CD4-positive, alpha-beta T cell treated with Interleukin-15 for 4 hours (primary cell): Measurements from ENCODE around the gene GTPBP1.

Experiments used
- DNase-seq: peaks from one replicate; pipeline ENCODE4 v3.0.0-alpha.2; 2020; ENCODE audit warnings: low spot score

Gene GTPBP1

GRCh38 chr22:38705235-38706100, at the start of gene GTPBP1:
Gene GTPBP1, plus strand, starts transcription at chr22:38705944. Its CDS starts 12 bp downstream, at chr22:38705956.
- DNase-seq = peak; percentile 100

DNA sequence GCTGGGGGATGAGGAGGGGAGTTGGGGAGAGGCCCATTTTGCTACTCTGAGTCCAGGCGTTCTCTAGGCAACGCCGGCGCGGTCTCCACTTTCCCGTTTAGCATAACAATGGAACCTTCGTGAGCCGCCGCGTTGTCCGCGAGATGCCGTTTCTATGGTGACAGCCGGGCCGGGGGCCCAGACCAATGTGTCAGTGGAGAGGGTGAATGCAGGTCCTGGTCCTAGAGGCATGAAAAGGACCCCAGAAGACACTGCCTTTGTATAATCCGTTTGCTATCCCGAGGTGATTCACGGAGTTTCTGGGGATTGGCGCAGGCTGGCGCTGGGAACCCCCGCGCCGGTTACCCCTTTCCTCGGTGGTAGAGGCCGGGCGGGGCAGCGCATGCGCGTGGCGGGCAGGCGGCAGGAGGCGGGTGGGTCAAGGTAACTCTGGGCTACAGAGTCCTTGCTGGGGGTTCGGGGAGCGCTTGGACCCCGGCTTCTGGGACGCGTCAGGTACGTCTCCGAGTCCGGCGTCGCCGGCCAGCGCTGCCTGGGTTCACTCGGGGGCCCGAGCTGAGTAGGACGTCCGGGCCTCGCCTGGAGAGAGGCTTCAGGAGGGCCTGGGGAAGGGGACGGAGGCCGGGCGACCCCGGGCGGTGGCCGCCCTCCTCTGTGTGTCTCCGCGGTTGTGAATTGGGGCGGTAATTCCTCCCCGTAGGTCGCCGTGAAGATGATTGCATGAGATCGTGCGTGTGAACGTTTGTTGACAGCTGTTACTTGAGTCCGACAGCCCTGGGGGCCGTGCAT, 49.3 kb upstream of the GTPBP1 start, which contains the start of the genes CBY1 and FAM227A:
Gene CBY1, plus strand, starts transcription at position 383 of the 789 bp plus-strand sequence. CDS start 11,417 bp downstream, outside the sequence.
Gene FAM227A, minus strand, starts transcription at position 137 of the 789 bp plus-strand sequence. CDS start 6,224 bp downstream, outside the sequence.
- DNase-seq = peak; percentile 86

GRCh38 chr22:38657045-38657909, 48.5 kb upstream of the GTPBP1 start:
- peak; percentile 17 for DNase-seq

DNA sequence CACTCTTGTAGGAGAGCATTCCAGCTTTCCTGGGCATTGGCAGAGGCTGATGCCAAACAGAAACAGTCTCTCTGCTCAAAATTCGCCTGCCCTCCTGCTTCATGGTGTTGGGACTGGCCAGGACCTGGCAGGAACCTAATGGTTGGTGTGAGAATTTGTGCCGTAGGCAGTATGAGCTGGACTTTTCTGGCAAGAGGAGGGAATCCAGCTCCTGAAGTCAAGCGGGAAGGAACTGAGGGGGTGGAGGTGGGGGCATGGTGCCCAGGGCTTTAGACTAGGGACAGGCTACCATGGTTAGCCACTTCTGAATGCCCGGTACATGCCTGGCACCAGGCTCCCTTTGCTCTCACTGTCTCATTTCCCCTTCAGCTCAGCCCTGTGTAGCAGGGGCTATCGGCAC, 30.9 kb upstream of the GTPBP1 start:
- no peak for DNase-seq

- no peak for DNase-seq
Observed at GRCh38 chr22:38675833-38676232, 29.9 kb upstream of the GTPBP1 start.

DNA sequence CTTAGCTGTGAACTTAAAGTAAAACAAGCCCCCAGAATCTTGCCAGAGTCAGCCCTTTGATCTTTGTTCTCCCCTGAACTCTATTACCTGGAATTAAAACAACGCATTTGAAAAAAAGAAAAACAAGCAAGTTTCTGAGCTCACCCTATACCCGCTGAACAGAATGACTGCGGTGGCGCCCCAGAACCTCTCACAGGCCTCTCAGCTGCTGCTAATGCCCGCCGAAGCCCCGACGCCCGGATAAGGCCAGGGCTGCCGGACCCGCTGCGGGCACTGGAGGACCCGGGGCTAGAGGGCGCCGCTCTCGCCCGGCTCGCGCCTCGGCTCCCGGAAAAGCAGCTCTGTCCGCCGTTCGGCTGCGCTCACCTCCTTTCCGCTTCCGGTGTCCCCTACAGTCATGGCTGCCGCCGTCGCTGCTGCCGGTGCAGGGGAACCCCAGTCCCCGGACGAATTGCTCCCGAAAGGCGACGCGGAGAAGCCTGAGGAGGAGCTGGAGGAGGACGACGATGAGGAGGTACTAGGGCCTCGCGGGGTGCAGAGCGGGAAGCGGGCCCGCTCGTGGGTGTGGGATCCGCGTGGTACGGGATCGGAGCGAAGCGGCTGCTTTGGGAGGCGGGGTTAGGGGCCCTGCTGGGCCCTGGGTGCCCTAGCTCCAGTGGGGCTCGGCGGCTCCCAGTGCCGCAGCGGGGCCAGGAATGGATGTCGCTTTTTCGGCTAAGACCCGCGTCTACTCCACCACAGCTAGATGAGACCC, 24.0 kb upstream of the GTPBP1 start, which contains the start of gene TOMM22:
Gene TOMM22, plus strand, starts transcription at position 376 of the 754 bp plus-strand sequence. Its CDS starts 22 bp downstream, at position 398.
- DNase-seq = peak; percentile 86

- no peak for DNase-seq
Observed at GRCh38 chr22:38684895-38685294, 20.8 kb upstream of the GTPBP1 start.

DNA sequence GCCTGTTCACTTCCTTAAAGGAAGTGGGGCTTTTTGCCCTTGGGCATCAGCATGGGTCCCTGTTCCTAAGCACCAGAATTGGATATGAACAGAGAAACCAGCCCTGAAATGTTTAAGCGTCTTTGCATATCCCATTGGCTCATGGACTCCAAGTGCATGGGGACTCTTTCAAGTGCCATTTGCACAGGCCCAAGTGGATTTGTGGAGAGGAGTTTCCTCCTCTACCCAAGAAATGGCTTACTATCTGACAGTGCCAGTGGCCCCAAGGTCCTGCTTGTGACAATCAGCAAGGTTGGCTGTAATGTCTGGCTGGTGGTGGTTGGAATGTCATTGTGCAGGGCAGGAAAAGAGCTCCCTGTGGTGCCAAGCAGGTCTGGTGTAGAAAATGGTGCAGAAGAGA, 20.0 kb upstream of the GTPBP1 start:
- DNase-seq = no peak

GRCh38 chr22:38689651-38690050, 16.1 kb upstream of the GTPBP1 start:
- DNase-seq = no peak

DNA sequence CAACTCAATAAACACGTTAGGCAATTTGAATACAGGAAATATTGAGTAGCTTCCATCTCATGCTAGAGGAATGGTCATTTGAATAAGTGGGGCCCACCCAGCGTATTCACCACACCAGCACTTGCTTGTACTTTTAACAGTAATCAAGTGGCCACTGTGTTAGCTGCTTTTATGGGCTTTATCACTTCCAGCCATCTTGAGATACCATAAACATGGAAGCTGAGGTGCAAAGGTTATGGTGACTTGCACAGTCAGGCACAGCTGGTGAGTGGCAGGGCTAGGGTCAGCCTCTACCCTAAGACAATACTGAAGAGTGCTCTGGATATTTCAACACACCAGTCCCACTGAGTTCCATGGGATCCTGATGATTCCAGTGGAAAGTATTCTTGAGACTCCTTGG, 11.7 kb upstream of the GTPBP1 start:
- DNase-seq = no peak

- DNase-seq = no peak
Observed at GRCh38 chr22:38694940-38695339, 10.8 kb upstream of the GTPBP1 start.

GRCh38 chr22:38696606-38697424, 8.9 kb upstream of the GTPBP1 start:
- peak; percentile 64 for DNase-seq

- DNase-seq = no peak
Observed at GRCh38 chr22:38697425-38698089, 8.2 kb upstream of the GTPBP1 start.

DNA sequence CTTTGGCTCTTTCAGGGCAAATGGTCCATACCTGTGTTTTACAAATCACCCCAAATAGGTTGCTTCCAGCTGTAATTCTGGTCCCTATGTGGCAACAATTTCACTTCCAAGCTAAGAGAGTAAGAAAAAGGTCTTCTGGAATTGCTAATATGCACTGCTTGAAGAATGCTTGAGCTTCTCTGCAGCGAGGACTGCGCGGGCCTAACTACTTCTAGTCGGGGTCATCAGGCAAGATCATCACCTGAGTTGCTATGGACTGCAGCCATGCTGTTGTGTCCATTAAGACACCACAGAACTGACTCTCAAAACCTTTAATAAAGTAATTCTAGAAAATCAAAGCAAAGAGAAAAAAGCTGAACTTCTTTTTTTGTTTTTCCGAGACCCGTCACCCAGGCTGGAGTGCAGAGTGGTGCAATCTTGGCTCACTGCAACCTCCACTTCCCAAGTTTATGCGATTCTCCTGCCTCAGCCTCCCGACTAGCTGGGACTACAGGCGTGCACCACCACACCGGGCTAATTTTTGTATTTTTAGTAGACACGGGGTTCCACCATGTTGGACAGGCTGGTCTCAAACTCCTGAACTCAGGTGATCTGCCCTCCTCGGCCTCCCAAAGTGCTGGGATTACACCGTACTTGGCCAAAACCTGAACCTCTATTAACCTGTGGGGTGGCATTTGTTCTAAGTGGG, 7.2 kb upstream of the GTPBP1 start:
- DNase-seq = no peak

DNA sequence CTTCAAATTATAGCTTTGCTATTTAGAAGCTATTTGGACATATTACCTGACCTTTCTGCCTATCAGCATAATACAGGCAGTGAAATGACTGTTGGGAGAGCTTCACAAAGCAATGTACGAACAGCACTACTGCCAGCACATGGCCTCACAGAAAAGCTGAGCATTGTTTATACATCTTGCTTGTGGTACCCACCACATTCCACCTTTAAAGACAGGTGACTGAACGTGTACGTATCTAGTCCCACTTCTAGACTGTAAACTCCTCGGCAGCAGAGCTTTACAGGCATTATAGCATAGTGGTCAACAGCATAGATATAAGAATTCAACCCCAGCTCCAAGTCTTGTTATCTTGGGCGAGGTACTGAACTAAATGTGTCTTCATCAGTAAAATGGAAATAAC, 6.6 kb upstream of the GTPBP1 start:
- no peak for DNase-seq

DNA sequence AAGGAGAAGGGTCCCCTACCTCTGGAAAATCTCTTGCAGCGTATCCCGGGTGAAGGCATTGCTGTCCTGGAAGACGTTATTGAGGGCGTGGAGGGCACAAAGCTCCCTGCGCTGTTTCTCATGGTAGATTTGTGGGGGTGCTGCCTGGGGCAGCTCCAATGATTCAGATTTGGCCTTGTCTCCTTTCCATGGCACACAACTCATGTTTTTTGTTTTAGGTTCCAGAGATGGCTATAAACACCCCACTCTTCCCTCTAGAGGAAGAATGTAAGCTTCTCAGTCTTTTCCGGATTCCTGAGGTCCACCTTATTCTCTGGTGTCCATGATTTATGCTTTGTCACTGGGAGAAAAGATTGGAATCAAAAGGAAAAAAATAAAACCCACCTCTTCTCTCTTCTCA, 6.0 kb upstream of the GTPBP1 start:
- no peak for DNase-seq

- DNase-seq = no peak
Observed at GRCh38 chr22:38700270-38700788, 5.4 kb upstream of the GTPBP1 start.

DNA sequence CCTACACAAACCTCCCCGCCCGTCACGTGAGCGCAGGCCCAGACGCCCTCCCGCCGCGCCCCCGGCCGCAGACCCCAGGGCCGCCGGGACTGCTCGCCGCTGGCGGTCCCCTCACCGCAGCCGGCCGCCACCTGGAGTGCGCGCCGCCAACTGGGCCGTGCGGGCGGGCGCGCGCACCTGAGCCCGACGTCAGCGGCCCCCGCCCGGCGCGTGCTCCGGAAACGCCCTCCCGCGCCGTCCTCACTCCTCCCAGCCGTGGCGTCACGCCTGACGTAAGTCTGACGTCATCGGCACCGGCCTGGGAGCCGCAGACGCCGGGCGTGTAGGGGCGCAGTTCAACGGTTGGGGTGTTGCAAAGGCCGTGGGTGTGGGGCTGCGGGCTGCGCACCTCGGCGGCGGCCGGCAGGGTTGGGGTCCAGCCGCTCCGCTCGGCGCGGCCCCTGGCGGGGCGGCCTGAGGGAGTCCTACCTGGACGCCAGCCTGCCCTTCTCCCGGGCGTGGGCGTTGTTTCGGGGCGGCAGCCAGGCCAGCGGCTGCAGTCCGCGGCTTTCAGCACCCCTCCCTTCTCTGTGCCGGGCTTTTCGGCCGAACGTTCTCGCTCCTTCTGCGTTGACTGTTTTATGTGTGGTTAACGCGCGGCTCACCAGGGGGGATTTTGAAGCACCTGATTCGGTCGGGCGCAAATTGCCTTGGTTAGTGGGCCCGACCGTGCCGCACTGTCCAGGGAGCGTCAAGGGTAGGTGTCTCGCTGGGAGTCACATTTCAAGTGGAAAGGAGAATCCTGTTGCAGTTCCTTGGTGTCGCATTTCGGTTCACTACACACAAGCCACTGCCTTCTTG, 4.7 kb upstream of the GTPBP1 start, which contains the start of gene JOSD1:
Gene JOSD1, minus strand, starts transcription at position 155 of the 840 bp plus-strand sequence. CDS start 956 bp downstream, outside the sequence.
- peak; percentile 97 for DNase-seq
